Mesothelial cell of epicardium (in vitro differentiated cells): ENCODE data around the gene MBNL1. TPM values are rescaled to one million over a fixed set of nuclear protein-coding genes. Genes with fewer than 3 reads are reported as not detected.
A peak's percentile ranks its signal among the peaks of the same experiment; 100 is the strongest.

Experiments
- DNase-seq, 2 experiments: peaks; one replicate each; pipeline ENCODE4 v3.0.0; 2021; ENCODE audit warnings: low spot score in 2 of 2; ENCODE audit not compliant: unreplicated experiment in 2 of 2
- H3K27ac Mint-ChIP-seq: 2 replicates; pipeline ENCODE4 v1.8.0; 2021; ENCODE audit warnings: mixed read lengths
- H3K27me3 Mint-ChIP-seq: 2 replicates; pipeline ENCODE4 v1.8.0; 2021; ENCODE audit warnings: low read depth, mixed read lengths
- H3K36me3 Mint-ChIP-seq: 2 replicates; pipeline ENCODE4 v1.8.0; 2021; ENCODE audit warnings: mixed read lengths
- H3K4me1 Mint-ChIP-seq: 2 replicates; pipeline ENCODE4 v1.8.0; 2021; ENCODE audit warnings: mixed read lengths
- H3K4me3 Mint-ChIP-seq: 2 replicates; pipeline ENCODE4 v1.8.0; 2021; ENCODE audit warnings: mild to moderate bottlenecking, moderate library complexity, mixed read lengths
- H3K9me3 Mint-ChIP-seq: 2 replicates; pipeline ENCODE4 v1.8.0; 2021; ENCODE audit warnings: mixed read lengths
- total RNA-seq: library from RNA; stranded (reverse); gene quantifications from 3 replicates; pipeline ENCODE4 v1.2.1, GENCODE V29; 2021
- TF ChIP-seq, protein P1 (sequence below): fragments of 200-600 bp; sonication (generic); IDR thresholded peaks from one replicate; pipeline ENCODE4 v1.5.0; 2021; ENCODE audit warnings: antibody characterized with exemption; ENCODE audit not compliant: unreplicated experiment

MBNL1 gene
- total RNA-seq, 1 donor from 2014 or later: 74.8 TPM

DNA sequence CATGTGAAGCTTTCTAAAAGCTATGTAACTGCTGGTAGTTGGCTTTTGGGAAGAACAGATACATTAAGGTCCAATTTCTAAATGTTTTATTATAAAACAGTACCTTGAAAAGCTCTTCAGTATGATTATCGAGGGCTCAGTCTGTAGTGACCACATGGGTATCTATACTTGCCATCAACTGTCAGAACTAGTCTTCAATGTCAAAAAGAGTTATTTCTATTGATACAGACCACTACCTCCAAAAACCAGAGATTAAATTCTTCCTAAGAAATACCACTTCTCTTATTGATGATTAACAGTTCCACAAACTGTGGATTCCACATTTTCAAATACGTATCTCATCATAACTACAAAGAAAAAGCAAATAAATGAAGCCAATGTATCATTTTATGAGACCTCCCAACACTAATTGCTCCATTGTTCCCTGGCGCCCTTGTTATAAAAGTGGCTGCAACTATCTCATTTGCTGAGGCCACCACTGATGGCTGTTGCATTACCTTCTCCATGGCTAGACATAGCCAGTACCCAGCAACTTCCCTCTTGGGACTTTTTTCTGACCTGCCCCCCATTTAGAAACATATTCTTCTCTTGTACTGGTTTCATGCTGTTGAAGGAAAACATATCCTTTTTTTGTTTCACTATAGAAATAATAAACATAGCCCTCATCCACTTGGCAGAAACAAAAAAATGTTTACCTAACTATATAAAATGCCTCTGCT lies 33.9 kb upstream of the MBNL1 start:
- peaks cover 5% of the 10 kb centered on the region for H3K4me1 Mint-ChIP-seq
- H3K27me3 Mint-ChIP-seq: no peaks in the 10 kb centered on the region
- H3K4me3 Mint-ChIP-seq: no peak overlapping the region
- TF ChIP-seq, protein P1, sequence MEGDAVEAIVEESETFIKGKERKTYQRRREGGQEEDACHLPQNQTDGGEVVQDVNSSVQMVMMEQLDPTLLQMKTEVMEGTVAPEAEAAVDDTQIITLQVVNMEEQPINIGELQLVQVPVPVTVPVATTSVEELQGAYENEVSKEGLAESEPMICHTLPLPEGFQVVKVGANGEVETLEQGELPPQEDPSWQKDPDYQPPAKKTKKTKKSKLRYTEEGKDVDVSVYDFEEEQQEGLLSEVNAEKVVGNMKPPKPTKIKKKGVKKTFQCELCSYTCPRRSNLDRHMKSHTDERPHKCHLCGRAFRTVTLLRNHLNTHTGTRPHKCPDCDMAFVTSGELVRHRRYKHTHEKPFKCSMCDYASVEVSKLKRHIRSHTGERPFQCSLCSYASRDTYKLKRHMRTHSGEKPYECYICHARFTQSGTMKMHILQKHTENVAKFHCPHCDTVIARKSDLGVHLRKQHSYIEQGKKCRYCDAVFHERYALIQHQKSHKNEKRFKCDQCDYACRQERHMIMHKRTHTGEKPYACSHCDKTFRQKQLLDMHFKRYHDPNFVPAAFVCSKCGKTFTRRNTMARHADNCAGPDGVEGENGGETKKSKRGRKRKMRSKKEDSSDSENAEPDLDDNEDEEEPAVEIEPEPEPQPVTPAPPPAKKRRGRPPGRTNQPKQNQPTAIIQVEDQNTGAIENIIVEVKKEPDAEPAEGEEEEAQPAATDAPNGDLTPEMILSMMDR: no peak
- H3K9me3 Mint-ChIP-seq: peaks cover 4% of the 10 kb centered on the region
- H3K27ac Mint-ChIP-seq: no peak overlapping the region
- H3K36me3 Mint-ChIP-seq: no peaks in the 10 kb centered on the region
- DNase-seq: no peak

DNA sequence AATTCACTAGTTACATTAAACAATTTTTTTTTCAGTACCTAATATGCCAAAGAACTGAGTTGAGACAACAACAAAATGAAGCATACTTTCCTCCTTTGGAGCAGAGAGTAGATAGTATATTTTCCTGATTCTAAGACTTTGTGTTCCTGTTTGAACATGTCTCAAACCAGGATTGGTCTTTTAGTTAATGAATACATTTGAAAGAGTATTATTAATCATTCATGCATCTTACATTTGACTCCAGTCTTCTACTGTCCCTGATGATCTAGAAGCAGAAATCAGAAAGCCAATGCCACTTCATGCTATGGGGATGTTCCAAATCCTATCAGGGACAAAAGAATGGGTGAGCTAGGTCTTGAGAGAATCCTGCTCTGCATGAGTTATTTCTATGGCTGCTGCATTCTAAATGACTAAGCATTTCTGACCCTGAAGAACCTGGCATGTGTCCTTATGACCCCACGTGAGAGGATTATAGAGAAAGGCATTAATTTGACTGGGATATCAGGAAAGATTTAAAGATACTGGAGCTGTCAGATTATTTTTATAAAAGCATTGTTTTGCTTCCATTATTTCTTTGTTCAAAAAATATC lies 32.9 kb upstream of the MBNL1 start:
- no peak for DNase-seq
- no peak overlapping the region for H3K27ac Mint-ChIP-seq
- H3K36me3 Mint-ChIP-seq: no peaks in the 10 kb centered on the region
- H3K4me3 Mint-ChIP-seq: no peak overlapping the region
- H3K27me3 Mint-ChIP-seq: no peaks in the 10 kb centered on the region
- peaks cover 4% of the 10 kb centered on the region for H3K9me3 Mint-ChIP-seq
- TF ChIP-seq, protein P1: no peak
- H3K4me1 Mint-ChIP-seq: peaks cover 5% of the 10 kb centered on the region

DNA sequence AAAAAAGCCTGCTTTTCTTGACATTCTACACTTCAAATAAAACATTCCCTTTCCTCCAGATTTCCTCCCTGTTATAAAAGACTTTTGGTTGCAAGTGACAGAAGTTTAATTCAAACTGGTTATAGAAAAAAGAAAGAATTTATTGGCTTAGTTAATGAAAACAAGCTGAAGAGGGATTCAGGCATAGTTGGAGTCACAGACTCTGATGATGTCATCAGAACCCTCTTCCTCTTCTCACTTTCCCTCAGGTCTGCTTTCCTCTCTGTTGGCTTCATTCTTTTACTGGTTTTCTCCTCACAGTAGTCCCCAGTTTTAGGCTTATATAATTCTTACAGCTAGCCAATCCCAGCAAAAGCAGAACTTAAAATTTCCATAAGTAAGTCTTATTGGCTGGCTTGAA lies 32.0 kb upstream of the MBNL1 start:
- Mint-ChIP-seq H3K36me3 (no peaks in the 10 kb centered on the region), H3K4me1 (peaks cover 5% of the 10 kb centered on the region), H3K4me3 (no peak overlapping the region), H3K27me3 (no peaks in the 10 kb centered on the region), H3K9me3 (peaks cover 4% of the 10 kb centered on the region), H3K27ac (peak overlapping the region; percentile 57)
- TF ChIP-seq, protein P1: no peak
- no peak for DNase-seq

DNA sequence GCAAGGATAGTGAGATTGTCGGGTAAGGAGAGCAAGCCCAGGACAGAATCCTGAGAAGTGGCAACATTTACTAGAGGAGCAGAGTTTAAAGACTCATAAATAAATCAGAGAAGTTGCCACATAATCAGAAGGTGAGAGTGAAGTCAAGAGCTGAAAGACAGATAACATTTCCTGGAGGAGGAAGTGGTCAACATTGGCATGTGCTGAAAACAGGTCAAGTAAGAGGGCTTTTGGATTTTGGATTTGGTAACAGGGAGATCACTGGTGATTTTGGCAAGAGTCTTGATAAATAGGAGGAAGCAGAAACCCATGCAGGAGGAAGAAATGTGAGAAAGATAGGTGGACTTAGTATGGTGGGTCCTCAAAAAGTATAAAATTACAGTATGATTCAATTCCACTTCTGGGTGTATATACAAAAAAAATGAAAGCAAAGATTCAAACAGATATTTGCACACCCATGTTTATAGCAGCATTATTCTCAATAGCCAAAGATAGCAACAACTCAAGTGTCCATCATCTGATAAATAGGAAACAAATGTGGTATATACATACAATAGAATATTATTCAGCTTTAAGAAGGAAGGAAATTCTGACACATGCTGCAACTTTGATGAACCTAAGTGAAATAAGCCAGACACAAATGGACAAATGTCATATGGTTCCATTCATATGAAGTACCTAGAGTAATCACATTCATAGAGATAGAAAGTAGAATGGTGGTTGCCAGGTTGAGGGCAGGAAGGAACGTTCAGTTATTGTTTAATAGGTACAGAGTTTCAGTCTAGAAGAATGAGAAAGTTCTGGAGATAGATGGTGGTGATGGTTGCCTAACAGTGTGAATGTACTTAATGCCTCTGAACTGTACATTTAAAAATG lies 27.3 kb upstream of the MBNL1 start:
- Mint-ChIP-seq H3K36me3 (no peaks in the 10 kb centered on the region), H3K27me3 (no peaks in the 10 kb centered on the region), H3K27ac (no peak overlapping the region), H3K4me1 (peaks cover 9% of the 10 kb centered on the region), H3K4me3 (no peak overlapping the region), H3K9me3 (peaks cover 4% of the 10 kb centered on the region)
- DNase-seq: no peak
- TF ChIP-seq, protein P1: no peak

DNA sequence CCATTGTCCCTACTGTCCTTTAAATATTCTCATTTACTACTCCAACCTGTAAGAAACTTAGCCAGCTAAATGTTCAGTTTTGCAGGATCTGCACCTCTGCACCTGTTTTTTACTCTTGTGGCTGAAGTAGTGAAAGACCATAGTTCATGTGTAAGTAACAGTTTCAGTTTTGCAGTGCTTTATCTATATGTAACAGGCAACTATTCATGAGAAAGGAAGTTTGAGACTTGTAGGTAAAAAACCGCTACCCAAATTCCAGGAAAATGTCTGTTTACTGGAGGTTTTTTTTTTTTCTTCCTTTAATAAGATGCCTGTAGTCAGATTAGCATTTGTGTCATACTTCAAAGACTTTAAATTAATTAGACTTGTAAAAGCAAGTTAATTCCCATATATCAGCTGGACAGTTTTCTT lies 25.4 kb upstream of the MBNL1 start:
- Mint-ChIP-seq H3K27ac (no peak overlapping the region), H3K9me3 (no peaks in the 10 kb centered on the region), H3K4me3 (no peak overlapping the region), H3K27me3 (no peaks in the 10 kb centered on the region), H3K4me1 (peaks cover 6% of the 10 kb centered on the region), H3K36me3 (no peaks in the 10 kb centered on the region)
- TF ChIP-seq, protein P1: no peak
- DNase-seq: no peak
